Measurements from ENCODE around the gene MYH7B.

Gene MYH7B

GRCh38 chr20:34945315-34946077 lies 10.2 kb upstream of the MYH7B start:
- DNase-seq (ENCODE audit: low read depth), result no peak

DNA sequence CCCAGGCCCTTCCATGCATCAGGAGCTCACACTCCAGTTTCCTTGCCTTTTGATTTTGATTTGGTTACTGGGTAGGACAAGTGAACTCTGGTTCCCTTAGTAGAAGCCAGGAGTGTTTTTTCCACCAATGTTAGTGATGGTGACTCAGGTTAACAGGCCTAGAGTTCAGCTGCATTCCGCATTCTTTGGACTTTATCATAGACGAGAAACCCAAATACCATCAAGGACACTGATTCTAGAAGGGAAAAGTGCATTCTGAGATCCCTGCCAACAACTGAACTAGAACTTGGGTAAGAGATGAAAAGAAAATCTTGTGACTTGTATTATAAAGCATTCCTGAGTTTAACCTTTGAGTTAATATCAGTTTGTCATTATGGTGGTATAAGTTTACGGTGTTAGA lies 9.0 kb upstream of the MYH7B start:
- no peak for DNase-seq (ENCODE audit: low read depth)

DNA sequence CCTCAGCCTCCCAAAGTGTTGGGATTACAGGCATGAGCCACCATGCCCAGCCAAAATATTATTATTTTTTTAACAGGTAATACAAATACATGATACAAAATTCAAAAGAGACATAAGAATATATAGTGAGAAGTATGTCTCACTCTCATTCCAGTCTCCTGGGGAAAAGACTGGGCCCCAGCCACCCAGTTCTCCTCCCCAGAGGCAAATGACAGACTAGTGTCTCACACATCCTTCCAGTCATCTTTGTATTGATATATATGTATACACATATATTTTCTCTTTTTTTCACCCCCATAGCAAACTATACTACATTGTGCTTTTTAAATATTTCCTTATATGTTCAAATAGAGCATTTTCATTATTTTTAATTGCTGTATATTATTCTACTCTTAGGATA lies 8.3 kb upstream of the MYH7B start:
- DNase-seq (ENCODE audit: low read depth), result no peak

DNA sequence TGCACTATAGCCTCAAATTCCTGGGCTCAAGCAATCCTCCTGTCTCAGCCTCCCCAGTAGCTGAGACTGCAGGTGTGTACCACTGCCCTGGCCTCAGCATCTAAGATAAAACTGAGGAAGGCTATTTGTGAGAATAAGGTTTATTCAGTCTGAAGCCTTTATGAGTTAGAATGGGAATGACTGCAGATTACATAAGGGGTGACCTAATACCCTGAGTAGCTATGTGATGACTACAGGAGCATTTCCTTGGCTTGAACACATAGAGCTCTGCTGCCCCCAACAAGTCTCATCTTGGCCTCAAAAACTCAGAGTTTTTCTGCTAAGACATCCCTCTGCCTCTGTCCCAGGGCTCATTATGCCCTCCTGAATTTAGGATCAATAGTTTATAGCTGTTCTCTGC lies 7.6 kb upstream of the MYH7B start:
- DNase-seq (ENCODE audit: low read depth), result no peak

DNA sequence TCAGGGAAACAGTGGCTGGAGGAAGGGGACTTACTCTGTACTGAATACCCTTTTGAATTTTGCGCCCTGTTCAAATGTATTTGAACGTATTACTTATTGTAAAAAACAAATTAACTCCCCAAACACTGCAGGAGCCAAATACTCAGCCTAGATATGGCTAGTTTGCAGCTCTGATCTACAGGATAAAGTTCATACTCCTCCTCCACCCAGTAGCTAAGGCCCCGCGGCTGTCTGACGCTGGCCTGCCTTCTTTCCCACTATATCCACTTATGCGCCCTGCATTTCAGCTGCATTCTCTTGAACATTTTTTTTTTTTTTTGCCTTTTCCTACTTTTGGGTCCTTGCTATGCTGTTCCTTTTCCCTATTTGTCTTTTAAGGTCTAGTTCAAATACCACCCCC lies 6.5 kb upstream of the MYH7B start:
- DNase-seq (ENCODE audit: low read depth), result no peak

DNA sequence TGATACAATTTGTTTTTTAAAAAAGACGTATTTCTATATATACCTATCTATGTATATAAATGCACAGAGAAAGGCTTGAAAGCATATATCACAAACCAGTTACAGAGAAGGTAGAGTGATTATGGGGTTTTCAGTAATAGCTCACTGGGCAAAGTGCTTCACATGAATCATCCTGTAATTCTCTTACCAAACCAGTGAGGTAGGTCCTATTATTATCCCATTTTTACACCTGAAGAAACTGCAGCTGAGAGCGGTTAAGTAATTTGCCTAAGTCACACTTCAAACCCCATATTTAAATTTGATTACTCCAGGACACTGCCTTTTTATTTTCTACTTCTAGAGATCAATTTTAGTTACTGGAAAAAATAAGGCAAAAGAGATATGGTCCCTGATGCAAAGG lies 4.4 kb upstream of the MYH7B start:
- DNase-seq (ENCODE audit: low read depth), result no peak

GRCh38 chr20:34951652-34952051 lies 4.0 kb upstream of the MYH7B start:
- no peak for DNase-seq (ENCODE audit: low read depth)

DNA sequence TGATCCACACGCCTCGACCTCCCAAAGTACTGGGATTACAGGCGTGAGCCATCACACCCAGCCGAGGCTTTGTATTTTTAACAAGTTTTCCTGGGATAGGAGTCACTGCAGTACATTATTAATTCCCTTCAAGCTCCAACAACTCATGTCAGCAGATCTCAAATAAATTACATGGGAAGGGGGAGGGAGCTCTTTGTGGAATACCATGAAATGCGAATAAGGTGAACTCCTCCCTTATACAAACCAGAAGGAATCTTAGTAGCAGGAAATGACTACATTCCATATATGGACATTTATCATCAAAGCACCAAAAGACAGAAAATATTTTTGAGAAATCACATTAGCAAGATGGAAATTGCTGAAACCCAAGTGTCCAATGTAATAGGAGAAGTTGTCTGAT lies 3.0 kb upstream of the MYH7B start:
- DNase-seq (ENCODE audit: low read depth), result no peak

DNA sequence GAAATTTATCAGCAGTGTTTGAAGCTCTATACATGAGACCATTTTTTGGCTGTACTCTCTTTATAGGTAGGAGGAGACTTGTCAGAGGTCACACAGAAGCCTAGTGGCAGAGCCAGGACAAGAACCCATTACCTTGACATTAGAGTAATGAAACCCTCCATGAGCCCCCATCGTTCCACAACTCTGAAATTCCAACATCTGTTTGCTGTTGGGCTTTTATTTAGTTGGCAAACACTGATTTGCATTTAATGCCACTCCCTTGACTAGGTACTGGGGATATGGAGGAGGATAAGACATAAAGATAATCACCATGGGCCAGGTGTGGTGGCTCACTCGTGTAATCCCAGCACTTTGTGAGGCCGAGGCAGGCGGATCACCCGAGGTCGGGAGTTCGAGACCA lies 1.7 kb upstream of the MYH7B start:
- no peak for DNase-seq (ENCODE audit: low read depth)

- no peak for DNase-seq (ENCODE audit: low read depth)
Measured at GRCh38 chr20:34954904-34955230, 801 bp upstream of the MYH7B start.

- no peak for DNase-seq (ENCODE audit: low read depth)
Measured at GRCh38 chr20:34956041-34956458, 382 bp downstream of the MYH7B start.

- DNase-seq (ENCODE audit: low read depth), result no peak
Measured at GRCh38 chr20:34956751-34957472, 1.2 kb downstream of the MYH7B start.

GRCh38 chr20:34964486-34964885 lies 8.8 kb downstream of the MYH7B start:
- DNase-seq (ENCODE audit: low read depth), result no peak

- DNase-seq (ENCODE audit: low read depth), result no peak
Measured at GRCh38 chr20:34965051-34965450, 9.4 kb downstream of the MYH7B start.

GRCh38 chr20:34967421-34967820 lies 11.8 kb downstream of the MYH7B start:
- no peak for DNase-seq (ENCODE audit: low read depth)

GRCh38 chr20:34968042-34968775 lies 12.5 kb downstream of the MYH7B start:
- DNase-seq (ENCODE audit: low read depth), result no peak

DNA sequence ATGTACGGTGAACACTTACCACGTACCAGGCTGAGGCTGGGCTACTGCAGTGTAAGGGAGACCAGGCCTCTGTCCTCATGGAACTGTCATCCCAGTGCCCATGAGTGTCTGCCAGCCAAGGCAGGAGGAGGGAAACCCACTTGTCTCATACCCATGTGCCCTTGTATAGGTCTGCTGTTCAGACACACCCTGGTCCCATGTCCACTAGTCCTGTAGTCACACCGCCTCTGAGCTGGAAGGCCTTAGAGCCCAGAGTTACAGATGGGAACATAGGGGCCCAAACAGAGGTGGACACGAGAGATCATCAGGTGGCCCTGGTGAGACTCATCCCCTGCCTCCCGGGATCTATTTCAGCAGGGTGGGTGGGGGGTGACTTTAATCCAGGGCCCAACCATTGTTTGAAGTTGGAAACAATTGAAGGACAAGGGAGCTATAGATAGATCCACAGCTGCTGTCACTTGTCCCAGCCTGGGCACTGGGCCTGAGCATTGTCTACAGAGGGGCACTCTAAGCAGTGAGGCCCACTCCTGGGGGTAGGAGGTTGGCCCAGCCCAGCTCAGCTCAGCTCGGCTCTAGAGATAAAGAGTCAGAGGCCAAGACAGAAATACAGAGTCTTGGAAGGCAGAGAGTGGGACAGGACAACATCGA lies 14.6 kb downstream of the MYH7B start:
- no peak for DNase-seq (ENCODE audit: low read depth)

- DNase-seq (ENCODE audit: low read depth), result no peak
Measured at GRCh38 chr20:34970846-34971560, 15.3 kb downstream of the MYH7B start.

DNA sequence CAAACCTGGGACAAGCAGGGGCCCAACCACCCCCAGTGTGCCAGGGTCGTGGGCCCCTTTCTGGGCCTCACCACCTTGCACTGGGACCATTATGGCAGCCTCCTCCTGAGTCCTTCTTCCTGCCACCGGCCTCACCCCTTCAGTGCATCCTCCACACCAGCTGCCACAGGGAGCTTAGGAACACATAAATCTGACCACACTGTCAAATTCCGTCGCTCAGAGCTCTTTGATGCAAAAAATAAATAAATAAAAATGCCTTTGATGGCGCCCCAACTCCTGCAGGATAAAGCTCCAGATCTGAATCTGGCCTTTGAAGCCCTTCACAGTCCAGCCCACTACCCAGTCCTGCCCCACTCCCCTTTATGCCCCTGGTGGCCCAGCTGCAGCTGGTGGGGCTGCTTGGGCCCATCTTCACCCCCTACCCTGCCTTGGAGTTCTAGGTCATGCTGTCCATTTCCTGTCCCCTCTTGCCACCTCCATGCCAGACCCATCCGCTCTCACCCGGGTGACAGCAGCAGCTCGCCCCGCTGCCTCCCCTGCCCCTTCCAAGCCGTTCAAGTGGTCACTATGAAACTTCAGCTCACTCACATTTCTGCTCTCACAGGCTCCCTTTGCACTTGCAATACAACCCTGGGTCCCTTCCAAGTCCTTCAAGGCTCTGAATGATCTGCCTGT lies 16.0 kb downstream of the MYH7B start:
- DNase-seq (ENCODE audit: low read depth), result no peak

GRCh38 chr20:34974246-34974645 lies 18.6 kb downstream of the MYH7B start:
- no peak for DNase-seq (ENCODE audit: low read depth)

DNA sequence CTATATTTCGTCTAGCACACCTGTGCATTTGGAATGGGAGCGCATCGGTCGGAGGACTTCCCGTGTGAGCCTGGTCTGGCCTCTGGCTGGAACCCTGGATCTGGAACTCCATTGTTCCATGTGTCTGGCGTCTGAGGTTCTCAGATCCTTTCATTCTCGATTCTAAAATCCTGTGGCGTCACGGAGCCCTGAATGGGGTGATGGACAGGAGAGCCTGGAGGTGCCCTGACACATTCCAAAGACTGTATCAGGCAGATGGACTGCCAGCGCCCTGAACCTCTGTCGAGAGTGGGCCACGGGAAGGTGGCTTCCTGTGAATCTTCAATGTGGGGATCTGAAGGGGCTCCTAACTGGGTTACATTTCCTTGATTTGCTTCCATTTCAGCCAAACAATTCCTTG lies 20.6 kb downstream of the MYH7B start:
- DNase-seq (ENCODE audit: low read depth), result no peak
